Astrocyte of the cerebellum (primary cell): Measurements from ENCODE around the gene EFNB2.

Source experiments
- DNase-seq: peaks from one replicate; pipeline ENCODE4 v3.0.0-alpha.2; 2011; ENCODE audit warnings: low read depth
- H3K4me3 ChIP-seq: 2 replicates; pipeline ENCODE4 v1.5.1; 2011; ENCODE audit warnings: mild to moderate bottlenecking, low read depth, low read length, moderate library complexity
- in situ Hi-C: cut with HindIII; loops from 2 replicates; pipeline ENCODE4 v1.10.0; 2017; ENCODE audit warnings: low sequenced_read_pairs
- TF ChIP-seq, protein P1 (sequence below): IDR thresholded peaks from 2 replicates; pipeline ENCODE4 v1.5.1; 2012; ENCODE audit warnings: low read length, low read depth, moderate library complexity, mild to moderate bottlenecking; ENCODE audit errors: missing control alignments

Gene EFNB2

DNA sequence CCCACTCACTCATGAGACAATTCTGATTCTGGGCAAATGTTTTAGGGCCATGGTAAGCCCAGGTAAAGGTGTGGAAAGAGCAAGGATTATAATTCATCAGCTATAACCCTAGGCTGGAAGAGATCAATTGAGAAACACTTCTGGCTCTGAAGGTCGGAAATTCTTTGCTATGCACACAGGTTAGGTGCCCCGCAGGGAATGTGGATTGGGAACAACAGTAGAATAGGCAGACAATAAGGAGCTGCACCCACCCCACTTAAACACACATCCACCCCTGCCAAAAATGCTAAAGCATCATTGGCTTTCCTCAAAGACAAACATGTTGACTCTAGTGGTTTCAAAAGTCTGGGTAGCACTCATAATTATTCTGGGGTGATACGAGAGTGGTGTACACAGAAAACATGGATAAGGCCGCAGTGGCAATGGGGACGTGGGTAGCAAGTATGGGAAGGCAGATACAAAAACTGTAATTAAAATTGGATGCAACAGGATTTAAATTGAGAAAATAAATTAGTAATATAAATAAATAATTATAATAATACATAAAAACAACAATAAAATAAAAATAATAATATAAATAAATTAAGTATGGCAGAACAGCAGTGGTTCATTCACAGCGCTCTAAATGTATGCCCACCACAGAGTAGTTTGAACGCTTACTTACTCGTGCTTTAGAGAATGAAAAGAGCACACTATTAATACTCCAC, 8.6 kb downstream of the EFNB2 start:
- DNase-seq: no peak
- no peak overlapping the region for H3K4me3 ChIP-seq
- TF ChIP-seq, protein P1, sequence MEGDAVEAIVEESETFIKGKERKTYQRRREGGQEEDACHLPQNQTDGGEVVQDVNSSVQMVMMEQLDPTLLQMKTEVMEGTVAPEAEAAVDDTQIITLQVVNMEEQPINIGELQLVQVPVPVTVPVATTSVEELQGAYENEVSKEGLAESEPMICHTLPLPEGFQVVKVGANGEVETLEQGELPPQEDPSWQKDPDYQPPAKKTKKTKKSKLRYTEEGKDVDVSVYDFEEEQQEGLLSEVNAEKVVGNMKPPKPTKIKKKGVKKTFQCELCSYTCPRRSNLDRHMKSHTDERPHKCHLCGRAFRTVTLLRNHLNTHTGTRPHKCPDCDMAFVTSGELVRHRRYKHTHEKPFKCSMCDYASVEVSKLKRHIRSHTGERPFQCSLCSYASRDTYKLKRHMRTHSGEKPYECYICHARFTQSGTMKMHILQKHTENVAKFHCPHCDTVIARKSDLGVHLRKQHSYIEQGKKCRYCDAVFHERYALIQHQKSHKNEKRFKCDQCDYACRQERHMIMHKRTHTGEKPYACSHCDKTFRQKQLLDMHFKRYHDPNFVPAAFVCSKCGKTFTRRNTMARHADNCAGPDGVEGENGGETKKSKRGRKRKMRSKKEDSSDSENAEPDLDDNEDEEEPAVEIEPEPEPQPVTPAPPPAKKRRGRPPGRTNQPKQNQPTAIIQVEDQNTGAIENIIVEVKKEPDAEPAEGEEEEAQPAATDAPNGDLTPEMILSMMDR: no peak
- in situ Hi-C loops: no loop called here

DNA sequence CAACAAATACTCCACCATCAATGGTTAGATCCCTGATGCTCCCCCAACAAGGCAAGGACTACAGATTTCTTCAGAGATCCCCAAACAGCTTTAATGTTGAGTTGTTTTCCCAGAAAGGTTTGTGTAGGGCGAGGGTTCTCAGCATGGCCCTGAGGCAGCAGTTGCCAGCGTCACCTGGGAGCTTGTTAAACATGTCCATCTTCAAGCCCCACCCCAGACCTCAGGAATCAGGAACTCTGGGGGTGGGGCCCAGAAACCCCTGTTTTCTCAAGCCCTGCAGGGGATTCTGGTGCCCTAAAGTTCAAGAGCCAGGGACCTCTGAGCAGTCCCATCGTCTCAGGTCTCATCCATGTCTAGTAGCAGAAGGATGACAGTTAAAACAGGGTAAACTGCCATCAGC, 9.6 kb downstream of the EFNB2 start:
- TF ChIP-seq, protein P1: no peak
- H3K4me3 ChIP-seq: no peak overlapping the region
- in situ Hi-C loops: no loop called here
- DNase-seq: no peak

DNA sequence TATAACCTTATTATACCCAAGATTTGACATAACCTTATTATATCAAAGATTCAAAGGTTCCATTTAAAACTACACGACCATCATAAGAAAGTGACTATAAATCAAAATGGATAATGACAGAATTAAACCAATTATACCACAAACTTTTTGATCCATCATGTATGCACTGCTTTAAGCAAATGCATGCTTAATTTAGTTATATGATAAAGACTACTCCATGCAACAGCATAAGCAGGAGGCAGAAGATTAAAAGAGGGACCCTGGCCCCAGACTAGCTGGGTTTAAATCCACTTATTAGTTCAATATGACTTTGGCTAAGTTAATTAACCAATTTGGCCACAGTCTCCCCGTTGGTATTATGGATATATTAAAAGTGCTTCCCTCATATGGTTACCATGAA, 11.4 kb downstream of the EFNB2 start:
- TF ChIP-seq, protein P1: no peak
- no peak for DNase-seq
- in situ Hi-C loops: no loop called here
- H3K4me3 ChIP-seq: no peak overlapping the region

GRCh38 chr13:106523576-106523975, 11.9 kb downstream of the EFNB2 start:
- no peak for DNase-seq
- TF ChIP-seq, protein P1: no peak
- in situ Hi-C loops: no loop called here

GRCh38 chr13:106522898-106523525, 12.4 kb downstream of the EFNB2 start:
- H3K4me3 ChIP-seq: no peak overlapping the region
- DNase-seq: no peak
- in situ Hi-C loops: no loop called here
- TF ChIP-seq, protein P1: no peak

More at GRCh38 chr13:106523576-106523975, 11.9 kb downstream of the EFNB2 start:
- H3K4me3 ChIP-seq: no peak overlapping the region

DNA sequence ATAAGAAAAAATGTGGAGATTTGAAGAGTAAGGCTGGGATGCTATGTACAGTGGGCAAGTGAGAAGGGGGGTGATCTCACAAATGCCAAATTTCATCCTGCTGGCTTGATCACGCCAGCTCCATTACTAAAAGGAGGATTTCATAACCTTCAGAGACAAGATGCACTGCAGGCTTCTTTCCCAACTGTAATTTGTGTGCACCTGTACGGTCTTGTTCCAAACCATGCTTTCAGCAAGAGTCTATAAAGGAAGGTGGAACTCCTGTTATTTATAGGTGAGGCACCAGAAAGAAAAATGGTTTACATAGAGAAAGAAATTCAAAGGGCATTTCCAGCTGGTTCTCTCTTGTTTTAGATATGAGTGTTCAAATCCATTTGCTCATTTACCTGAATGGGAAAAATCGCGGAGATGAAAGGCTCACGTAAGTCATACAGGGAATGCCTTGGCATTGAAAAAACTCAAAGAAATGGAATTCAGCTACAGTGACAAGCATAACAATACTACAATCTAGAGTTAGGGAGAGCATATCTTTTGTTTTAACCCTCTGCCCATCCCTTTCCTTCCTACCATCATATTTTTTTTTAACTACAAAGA, 13.3 kb downstream of the EFNB2 start:
- no peak overlapping the region for H3K4me3 ChIP-seq
- TF ChIP-seq, protein P1: no peak
- in situ Hi-C loops: no loop called here
- DNase-seq: no peak
